Astrocyte (in vitro differentiated cells and primary cell): ENCODE data around the gene MEIKIN. TPM values are rescaled to one million over a fixed set of nuclear protein-coding genes. Genes with fewer than 3 reads are reported as not detected.

Experiments used
- DNase-seq: peaks from one replicate; pipeline ENCODE4 v3.0.0-alpha.2; 2010; ENCODE audit warnings: low read depth
- FAIRE-seq: peaks from 2 replicates; lab custom pipeline; 2011; peaks lifted over from hg19 to GRCh38; lab: Jason Lieb, UNC
- H2AFZ ChIP-seq: 2 replicates; pipeline ENCODE4 v1.6.0; 2012; ENCODE audit warnings: low read depth, low read length, inconsistent platforms
- H3K27ac ChIP-seq: 2 replicates; pipeline ENCODE4 v1.5.1; 2011; ENCODE audit warnings: low read depth, low read length, inconsistent platforms
- H3K27me3 ChIP-seq: 2 replicates; pipeline ENCODE4 v1.6.0; 2011; ENCODE audit warnings: low read length, inconsistent platforms; ENCODE audit not compliant: insufficient read depth
- H3K36me3 ChIP-seq: 2 replicates; pipeline ENCODE4 v1.5.1; 2011; ENCODE audit warnings: low read length, inconsistent platforms; ENCODE audit not compliant: insufficient read depth
- H3K4me1 ChIP-seq: 2 replicates; pipeline ENCODE4 v1.5.1; 2011; ENCODE audit warnings: low read length, inconsistent platforms; ENCODE audit not compliant: insufficient read depth
- H3K4me2 ChIP-seq: 2 replicates; pipeline ENCODE4 v1.6.0; 2012; ENCODE audit warnings: low read length, inconsistent platforms
- H3K4me3 ChIP-seq: 2 replicates; pipeline ENCODE4 v1.5.1; 2011; ENCODE audit warnings: low read depth, mild to moderate bottlenecking, low read length, inconsistent platforms; ENCODE audit not compliant: insufficient read depth
- H3K79me2 ChIP-seq: 2 replicates; pipeline ENCODE4 v1.6.0; 2012; ENCODE audit warnings: mild to moderate bottlenecking, low read length, inconsistent platforms; ENCODE audit not compliant: insufficient read depth
- H3K9ac ChIP-seq: 2 replicates; pipeline ENCODE4 v1.6.0; 2012; ENCODE audit warnings: mild to moderate bottlenecking, low read length, inconsistent platforms
- H3K9me3 ChIP-seq: 2 replicates; pipeline ENCODE4 v1.5.1; 2012; ENCODE audit warnings: low read depth, mild to moderate bottlenecking, low read length, inconsistent platforms; ENCODE audit not compliant: insufficient read depth
- H4K20me1 ChIP-seq: 2 replicates; pipeline ENCODE4 v1.6.0; 2012; ENCODE audit warnings: low read length, inconsistent platforms; ENCODE audit not compliant: insufficient read depth
- H3K27ac Mint-ChIP-seq: one replicate; pipeline ENCODE4 v1.8.0; 2021; ENCODE audit warnings: mild to moderate bottlenecking, mixed read lengths; ENCODE audit not compliant: unreplicated experiment
- H3K27me3 Mint-ChIP-seq: one replicate; pipeline ENCODE4 v1.8.0; 2021; ENCODE audit warnings: low read depth, mixed read lengths; ENCODE audit not compliant: unreplicated experiment
- H3K36me3 Mint-ChIP-seq: one replicate; pipeline ENCODE4 v1.8.0; 2021; ENCODE audit warnings: low read depth, mixed read lengths; ENCODE audit not compliant: unreplicated experiment
- H3K4me1 Mint-ChIP-seq: one replicate; pipeline ENCODE4 v1.8.0; 2021; ENCODE audit warnings: low read depth, mixed read lengths; ENCODE audit not compliant: unreplicated experiment
- H3K4me3 Mint-ChIP-seq: one replicate; pipeline ENCODE4 v1.8.0; 2021; ENCODE audit warnings: mild to moderate bottlenecking, moderate library complexity, mixed read lengths; ENCODE audit not compliant: unreplicated experiment
- H3K9me3 Mint-ChIP-seq: one replicate; pipeline ENCODE4 v1.8.0; 2021; ENCODE audit warnings: mild to moderate bottlenecking, mixed read lengths; ENCODE audit not compliant: unreplicated experiment
- CTCF ChIP-seq: IDR thresholded peaks from 2 replicates; pipeline ENCODE4 v1.5.1; 2011; ENCODE audit warnings: low read depth, mild to moderate bottlenecking, inconsistent platforms, low read length, moderate library complexity; ENCODE audit not compliant: insufficient read depth
- EZH2 ChIP-seq: IDR thresholded peaks from 2 replicates; pipeline ENCODE4 v1.6.1; 2012; ENCODE audit warnings: mild to moderate bottlenecking, low read length, inconsistent platforms; ENCODE audit not compliant: insufficient read depth
- total RNA-seq: library from RNA; stranded (reverse); gene quantifications from 2 replicates; pipeline ENCODE4 v1.2.1, GENCODE V29; 2021

Gene MEIKIN
- total RNA-seq, 1 donor from 2014 or later: not detected

GRCh38 chr5:131818001-131818724 lies 127.3 kb downstream of the MEIKIN start:
- H3K27me3 Mint-ChIP-seq: no peaks in the 10 kb centered on the region
- H3K27ac Mint-ChIP-seq: no peak overlapping the region
- no peak overlapping the region for H3K4me3 Mint-ChIP-seq
- Histone ChIP-seq H3K9me3 (no peaks in the 10 kb centered on the region), H3K4me3 (no peak overlapping the region), H2AFZ (no peak overlapping the region), H3K4me2 (no peak overlapping the region), H3K27ac (no peak overlapping the region), H3K4me1 (peaks cover 8% of the 10 kb centered on the region), H3K27me3 (no peaks in the 10 kb centered on the region), H3K9ac (no peak overlapping the region), H3K79me2 (no peaks in the 10 kb centered on the region), H4K20me1 (no peaks in the 10 kb centered on the region), H3K36me3 (no peaks in the 10 kb centered on the region)
- TF ChIP-seq EZH2: no peak
- no peaks in the 10 kb centered on the region for H3K36me3 Mint-ChIP-seq
- no peak for DNase-seq
- H3K4me1 Mint-ChIP-seq: peaks cover 22% of the 10 kb centered on the region
- no peak for FAIRE-seq
- no peaks in the 10 kb centered on the region for H3K9me3 Mint-ChIP-seq

- peak overlapping the region; percentile 46 for H3K27ac ChIP-seq
- no peaks in the 10 kb centered on the region for H4K20me1 ChIP-seq
- no peak overlapping the region for H3K4me3 Mint-ChIP-seq
- H2AFZ ChIP-seq: peak overlapping the region; percentile 12
- no peak overlapping the region for H3K4me3 ChIP-seq
- no peak for FAIRE-seq
- no peak overlapping the region for H3K9ac ChIP-seq
- H3K9me3 ChIP-seq: no peaks in the 10 kb centered on the region
- H3K27ac Mint-ChIP-seq: no peak overlapping the region
- TF ChIP-seq EZH2: no peak
- TF ChIP-seq CTCF: no peak
- no peaks in the 10 kb centered on the region for H3K27me3 Mint-ChIP-seq
- H3K9me3 Mint-ChIP-seq: no peaks in the 10 kb centered on the region
- H3K36me3 ChIP-seq: no peaks in the 10 kb centered on the region
- H3K4me2 ChIP-seq: peak overlapping the region; percentile 34
- no peaks in the 10 kb centered on the region for H3K36me3 Mint-ChIP-seq
- H3K79me2 ChIP-seq: no peaks in the 10 kb centered on the region
- H3K4me1 ChIP-seq: peaks cover 8% of the 10 kb centered on the region
- DNase-seq: peak; percentile 84
- H3K27me3 ChIP-seq: no peaks in the 10 kb centered on the region
- H3K4me1 Mint-ChIP-seq: peaks cover 11% of the 10 kb centered on the region
These were observed 130.5 kb downstream of the MEIKIN start for GRCh38 chr5:131814990-131815389.

GRCh38 chr5:131812371-131813160 lies 132.9 kb downstream of the MEIKIN start:
- Mint-ChIP-seq H3K4me3 (no peak overlapping the region), H3K36me3 (no peaks in the 10 kb centered on the region)

More at GRCh38 chr5:131812371-131813160, 132.9 kb downstream of the MEIKIN start:
- Mint-ChIP-seq H3K27me3 (no peaks in the 10 kb centered on the region), H3K9me3 (no peaks in the 10 kb centered on the region), H3K4me1 (peaks cover 11% of the 10 kb centered on the region), H3K27ac (no peak overlapping the region)
- Histone ChIP-seq H3K9ac (no peak overlapping the region), H3K79me2 (no peaks in the 10 kb centered on the region), H3K27me3 (peaks cover 2% of the 10 kb centered on the region), H2AFZ (no peak overlapping the region), H3K4me2 (no peak overlapping the region), H3K9me3 (no peaks in the 10 kb centered on the region), H4K20me1 (no peaks in the 10 kb centered on the region), H3K27ac (no peak overlapping the region), H3K36me3 (no peaks in the 10 kb centered on the region), H3K4me1 (peaks cover 8% of the 10 kb centered on the region), H3K4me3 (no peak overlapping the region)
- FAIRE-seq (no peak), DNase-seq (no peak)
- TF ChIP-seq EZH2 (no peak), CTCF (no peak)
